Activated CD4-positive, alpha-beta T cell treated with anti-CD3 and anti-CD28 coated beads, Interleukin-2, Interleukin-6, amounts not matched to agents 100 ng/mL and 50 ng/mL, durations not matched to agents 16 hours and 8 hours (primary cell): ENCODE data around the gene ZNF335.
"Not testable (repeated sequence)": the region's sequence is repeated elsewhere in the genome, so short reads cannot be mapped to it uniquely, and the experiment has no call there.

Experiments
- DNase-seq: peaks from one replicate; pipeline ENCODE4 v3.0.0-alpha.2; 2020

ZNF335 gene

DNA sequence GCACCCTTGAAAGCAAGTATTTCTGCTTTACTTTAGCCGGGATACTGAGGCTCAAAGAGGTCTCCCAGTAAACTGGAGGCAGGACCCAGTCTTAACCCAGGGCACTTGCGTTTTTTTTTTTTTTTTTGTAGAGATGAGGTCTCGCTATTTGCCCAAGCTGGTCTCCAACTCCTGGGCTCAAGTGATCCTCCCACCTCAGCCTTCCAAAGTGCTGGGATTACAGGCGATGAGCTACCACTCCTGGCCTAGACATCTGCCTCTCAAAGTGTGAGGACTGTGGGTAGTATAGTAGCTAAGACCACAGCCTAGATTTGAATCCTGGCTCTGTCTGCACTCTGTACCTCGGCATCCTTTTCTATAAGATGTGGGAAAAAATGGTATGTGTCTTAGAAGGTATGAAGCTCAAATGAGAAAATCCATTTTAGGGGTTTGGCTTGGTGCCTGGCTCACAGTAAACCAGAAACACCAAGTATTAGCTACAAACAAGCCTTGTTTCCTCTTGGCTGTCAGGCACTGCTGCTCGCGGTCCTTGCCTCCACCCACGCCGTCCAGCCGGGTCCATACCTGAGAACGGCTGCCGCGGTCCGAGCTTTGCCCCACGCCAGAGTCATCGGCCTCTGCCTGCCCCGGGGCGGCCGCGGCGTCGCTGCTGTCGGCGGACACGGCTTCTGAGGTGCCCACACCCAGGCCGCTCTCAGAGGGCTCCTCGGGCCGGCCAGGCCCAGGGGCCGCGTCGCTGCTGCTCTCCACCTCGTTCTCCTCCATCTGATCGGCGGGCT, 1.2 kb downstream of the ZNF335 start:
- peak; percentile 24 for DNase-seq

DNA sequence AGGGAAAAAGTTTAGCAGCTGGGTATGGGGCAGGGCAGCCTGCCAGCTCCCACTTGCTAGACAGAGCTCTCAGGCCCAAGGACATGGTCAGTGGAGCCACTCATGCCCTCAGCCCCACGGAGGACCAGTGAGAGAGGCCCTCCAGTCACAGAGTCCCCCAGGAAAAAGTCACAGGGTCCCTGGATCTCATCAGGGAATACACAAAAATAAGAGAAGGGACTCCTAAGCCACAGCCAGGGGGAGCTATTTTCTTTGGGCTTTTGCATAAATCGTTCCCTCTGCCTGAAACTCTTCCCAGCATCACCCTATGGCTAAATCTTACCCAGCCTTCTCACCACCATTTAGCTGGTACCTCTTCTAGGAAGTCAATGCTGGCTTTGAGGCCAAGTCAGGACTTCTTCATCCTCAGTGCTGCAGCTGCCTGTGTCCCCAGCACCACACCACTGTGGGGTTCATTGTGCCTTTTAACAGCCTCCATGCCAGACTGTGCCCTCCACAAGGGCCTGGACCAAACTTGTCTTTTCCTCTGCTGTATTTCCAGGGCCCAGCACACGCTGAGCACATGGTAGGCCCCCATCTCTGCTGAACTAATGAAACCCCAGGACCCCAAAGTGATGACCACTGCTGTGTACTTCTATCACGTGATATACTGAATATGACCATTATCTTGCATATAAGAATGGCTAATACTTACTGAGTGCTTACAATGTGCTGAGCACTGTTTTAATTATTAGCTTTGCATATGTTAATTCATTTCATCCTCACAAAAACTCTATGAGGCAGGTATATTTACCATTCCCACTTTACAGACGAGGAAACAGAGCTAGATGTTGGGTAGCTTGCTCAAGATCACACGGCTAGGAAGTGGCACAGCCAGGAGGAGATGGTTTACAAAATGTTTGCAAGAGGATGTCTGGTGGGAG, 2.0 kb downstream of the ZNF335 start:
- DNase-seq = peak; percentile 32

DNA sequence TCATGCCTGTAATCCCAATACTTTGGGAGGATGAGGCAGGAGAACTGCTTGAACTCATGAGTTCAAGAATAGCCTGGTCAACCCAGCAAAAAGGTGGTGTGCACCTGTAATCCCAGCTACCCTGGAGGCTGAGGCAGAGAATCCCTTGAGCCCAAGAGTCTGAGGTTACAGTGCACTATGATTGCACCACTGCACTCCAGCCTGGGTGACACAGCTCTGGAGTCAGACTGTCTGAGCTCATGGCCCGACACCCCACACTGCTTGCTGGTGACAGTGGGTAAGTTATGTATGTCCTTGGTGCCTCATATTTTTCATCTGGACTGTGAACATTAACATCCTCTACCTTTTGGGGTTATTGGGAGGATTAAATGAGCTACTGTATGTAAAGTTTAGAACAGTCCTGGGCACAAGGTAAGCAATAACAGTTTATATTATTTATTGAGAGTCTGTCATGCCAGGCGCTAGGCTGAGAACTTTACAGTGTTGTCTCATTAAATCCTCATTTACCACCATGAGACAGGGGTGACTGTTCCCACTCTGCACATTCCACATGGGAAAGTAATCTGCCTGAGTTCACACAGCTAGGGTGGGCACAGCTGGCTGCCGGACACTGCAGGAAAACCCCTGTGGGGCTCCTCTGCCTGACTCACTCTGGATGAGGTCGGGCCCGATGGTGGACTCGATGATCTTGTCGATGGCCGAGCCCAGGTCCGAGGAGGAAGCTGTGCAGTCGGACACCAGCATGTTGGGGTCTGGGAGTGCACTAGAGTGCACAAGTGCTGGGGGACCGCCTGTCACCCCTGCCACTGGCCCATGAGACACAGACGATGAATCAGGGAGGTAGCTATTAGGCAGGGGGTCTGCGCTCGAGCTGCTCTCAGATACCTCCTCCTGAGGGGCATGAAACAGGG, 2.9 kb downstream of the ZNF335 start:
- DNase-seq = no peak

DNA sequence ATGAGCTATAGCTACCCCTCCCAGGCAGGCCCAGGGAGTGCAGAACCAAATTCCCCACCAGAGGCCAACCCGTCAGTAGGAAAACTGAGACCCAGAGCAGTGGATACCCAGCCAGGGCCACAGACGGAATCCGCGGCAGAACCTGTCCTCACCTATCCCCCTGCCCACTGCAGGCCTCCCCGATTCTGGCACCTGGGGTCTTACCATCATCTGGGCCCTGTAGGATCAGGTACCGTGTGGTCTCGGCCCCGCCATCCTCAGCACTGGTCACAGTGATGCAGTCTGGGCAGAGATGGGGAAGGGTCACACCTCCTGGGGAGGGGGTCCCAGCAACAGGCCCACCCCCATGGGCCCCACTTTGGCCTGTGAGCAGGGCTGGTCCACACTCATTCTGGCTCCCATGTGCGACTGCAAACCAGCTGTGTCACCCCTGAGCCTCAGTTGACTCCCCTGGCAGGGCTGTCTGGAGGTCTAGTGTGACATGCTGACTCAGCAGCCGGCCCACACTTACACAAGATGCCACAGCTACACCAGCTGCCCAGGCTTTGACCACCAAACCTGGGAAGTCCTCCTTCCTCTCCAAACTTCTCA, 3.8 kb downstream of the ZNF335 start:
- DNase-seq = no peak

DNA sequence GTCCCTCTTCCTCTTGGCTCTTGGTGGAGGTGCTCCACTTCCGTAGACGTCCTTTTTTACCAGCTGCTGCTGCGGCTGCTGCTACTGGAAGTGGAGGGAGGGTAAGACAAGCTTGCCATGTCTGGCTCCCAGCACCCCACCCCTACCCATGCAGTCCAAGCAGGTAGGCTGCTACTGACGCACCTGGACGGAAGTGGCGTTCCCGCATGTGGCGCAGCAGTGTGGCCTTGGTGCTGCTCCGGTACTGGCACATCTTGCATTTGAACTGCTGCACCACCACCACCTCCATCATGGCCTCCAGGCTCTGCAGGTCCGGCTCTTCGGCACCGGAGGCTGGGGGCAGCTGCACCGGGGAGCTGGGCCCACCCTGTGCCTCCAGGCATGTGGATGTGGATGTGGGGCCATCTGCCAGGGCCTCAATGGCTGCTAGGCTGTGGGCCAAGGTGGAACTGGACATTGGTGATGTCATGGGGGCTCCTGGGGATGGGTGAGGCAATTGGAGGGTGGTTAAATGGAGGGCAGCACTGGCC, 4.4 kb downstream of the ZNF335 start:
- DNase-seq = no peak

DNA sequence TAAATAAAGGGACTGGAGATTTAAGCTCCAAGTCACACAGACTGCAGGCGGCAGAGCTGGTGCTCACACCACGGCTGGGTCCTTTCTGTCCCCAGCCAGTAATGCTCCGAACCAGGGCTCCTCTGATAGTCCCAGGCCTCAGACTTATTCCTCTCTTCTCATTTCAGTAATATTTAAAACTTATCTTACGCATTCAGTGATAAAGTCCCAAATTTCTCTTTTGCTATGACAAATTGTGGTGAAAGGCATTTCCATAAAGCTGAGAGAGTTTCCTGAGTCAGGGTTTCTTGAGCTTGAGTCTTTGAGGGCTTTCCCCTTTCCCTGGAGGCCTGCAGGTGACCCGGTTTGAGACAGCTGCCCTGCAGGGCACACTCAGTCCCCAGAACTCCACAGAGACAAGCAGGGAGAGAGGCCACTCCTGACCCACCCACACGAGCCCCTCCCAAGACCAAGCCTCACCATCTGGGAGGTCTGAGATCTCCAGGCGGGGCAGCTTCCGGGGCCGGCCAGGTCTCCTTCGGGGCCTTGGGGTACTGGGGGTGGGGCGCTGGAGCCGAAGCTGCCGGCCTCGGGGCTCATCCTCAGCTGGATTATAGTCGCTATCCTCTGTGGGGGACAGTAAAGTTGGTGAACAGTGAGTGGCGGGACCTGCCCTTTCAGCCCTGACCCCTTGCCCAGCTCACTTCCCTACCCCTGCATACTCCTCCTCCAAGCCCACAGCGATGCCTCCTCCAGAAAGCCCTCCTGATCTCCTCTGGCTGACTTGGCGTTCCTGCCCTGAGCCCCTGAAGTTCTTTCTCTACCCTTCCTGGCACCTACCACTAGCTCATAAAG, 6.6 kb downstream of the ZNF335 start:
- no peak for DNase-seq

DNA sequence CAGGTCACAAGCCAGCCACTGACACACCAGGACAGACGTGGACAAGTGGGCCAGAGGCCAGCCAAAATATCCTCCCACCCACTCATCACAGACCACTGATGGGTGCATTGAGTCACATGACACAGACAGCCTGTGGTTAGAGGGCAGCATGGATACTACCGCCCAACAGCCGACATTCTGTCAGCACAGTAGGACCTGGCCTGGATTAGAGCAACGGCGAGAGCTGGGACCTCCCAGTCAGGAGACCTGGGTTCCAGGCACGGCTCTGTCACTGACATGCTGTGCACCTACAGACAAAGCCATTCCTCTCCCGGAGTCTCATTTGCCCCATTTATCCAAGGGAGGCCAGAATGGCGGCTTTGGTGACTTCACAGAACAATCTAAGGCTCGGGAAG, 8.0 kb downstream of the ZNF335 start:
- no peak for DNase-seq

DNA sequence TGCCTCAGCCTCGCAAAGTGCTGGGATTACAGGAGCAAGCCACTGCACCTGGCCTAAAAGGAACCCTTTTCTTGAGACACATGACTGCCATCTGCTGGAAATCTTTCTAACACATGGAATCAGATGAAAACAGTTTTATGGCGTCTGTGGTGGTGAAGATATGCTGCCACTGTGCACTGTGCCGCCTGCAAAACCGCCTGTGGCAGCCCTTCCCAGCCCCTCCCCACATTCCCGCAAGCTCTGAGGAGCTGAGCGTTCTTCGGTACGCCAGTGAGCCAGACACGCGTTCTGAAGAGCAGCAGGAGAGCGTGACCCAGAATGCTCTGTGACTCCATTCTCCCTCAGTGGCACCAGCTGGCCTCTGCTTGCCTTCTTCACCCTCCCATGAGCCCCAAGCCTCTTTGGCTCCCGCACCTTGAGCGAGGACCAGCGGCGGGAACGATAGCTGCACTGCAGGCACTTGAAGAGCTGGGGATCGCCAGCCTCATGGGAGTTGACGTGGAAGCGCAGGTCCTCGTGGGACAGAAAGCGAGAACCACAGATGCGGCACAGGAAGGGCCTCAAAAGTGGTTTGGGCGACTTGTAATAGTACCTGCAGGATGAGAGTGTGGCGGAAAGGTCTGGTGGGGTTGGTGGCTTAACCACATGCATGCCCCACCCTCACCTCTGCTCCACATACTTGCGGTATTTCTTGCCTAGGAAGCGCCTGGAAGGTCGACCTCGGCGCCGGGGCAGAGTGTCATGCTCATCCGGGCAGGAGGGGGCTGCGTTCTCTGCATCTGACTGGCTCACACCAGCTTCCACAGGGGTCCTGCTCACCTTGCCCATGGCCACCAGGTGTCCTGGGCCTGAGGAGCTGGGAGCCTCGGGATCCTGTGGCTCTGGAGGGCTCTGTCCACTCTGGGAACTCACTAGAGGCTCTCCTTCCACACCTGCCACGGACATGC, 8.7 kb downstream of the ZNF335 start:
- peak; percentile 35 for DNase-seq

DNA sequence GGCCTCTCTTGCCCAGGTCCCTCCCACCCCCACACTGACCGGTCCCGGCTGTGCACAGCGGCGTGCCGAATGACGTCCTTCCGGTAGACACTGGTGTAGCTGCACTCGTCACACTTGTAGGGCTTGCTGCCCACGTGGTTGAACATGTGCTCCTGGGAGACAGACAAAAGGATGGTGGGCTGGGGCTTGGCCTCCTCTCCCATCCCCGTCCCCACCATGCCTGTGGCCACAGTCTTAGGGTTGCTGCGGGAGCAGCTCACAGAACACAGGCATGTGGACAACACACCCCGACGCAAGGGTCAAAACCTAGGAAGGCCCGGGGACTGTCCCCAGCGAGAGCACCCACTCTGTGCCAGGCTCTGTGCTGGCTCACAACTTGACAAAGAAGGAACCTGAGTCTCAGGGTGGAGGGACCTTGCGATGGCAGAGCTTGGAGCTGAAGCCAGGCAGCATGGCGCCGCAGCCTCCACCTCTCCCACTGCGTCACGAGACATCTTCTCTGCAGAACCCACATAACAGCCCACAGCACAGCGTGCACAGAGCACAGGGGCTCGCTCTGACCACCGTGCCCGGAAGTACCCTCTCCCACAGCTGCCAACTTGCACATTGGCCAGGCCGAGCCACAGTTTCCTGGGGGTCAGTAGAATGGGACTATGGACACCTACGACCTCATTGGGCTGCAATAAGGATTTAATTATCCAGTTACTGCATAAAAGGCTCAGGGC, 9.8 kb downstream of the ZNF335 start:
- DNase-seq = no peak

DNA sequence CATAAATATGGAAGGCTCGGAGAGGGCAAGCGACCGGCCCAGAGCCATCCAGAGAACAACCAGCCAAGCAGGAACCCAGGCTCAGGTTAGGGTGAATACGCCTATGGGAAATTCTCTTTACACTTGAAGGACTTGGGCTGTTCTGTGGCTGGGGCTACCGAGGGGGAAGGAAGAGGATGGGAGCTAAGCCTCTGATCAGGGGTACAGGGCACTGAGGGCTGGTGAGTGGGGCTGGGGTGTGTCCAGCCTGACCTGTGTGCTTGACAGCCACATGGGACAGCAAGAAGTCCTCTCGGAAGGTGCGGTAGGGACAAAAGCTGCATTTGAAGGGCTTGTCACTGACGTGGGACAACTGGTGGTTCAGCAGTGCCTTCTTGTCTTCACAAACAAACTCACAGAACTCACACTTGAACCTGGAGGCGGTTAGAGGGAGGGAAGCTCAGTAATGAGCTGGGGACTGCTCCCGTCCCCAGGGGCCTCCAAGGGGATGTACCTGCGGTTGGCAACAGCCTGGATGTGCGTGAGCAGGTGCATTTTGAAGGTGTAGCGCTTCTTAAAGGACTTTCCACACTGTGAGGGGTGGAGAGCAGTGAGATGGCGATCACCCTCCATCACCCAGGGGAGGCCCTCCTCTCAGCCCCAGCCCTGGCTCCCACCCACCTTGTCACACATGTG, 11.9 kb downstream of the ZNF335 start:
- no peak for DNase-seq

DNA sequence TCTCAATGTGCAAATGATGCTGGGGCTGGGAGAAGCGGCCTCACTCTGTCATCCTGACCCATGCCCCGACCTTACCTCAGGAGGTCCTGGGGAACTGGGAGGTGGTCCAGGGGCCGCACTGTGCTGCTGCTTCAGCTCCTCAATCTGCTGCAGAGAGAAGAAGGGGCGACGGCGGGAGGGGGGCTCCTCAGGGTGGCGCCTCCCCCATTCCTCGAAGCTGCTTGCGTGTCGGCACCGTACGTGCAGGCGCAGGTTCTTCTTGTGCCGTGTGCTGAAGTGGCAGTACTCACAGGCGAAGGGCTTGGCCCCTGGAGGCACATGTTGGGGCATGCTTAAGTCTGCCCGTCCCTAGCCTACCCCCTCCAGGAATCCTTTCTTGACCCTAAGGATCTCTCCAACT, 12.9 kb downstream of the ZNF335 start:
- no peak for DNase-seq

DNA sequence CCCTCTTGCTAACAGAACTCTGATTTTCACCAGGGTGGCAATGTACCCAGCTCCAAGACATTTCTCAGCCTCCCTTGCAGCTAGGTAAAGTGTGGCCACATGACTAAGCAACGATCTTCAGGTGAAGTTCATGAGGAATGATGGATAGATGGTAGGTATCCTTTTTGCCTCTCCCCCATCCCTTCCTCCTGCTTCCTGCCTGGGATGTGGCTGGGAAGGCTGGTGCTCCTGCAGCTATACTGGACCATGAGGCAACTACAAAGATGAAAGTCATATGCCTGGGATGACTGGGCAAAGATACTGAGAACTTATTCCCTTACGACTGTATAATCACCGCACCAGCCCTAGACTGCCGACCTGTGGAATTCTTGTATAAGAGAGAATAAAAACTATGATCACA, 13.4 kb downstream of the ZNF335 start:
- DNase-seq = no peak

DNA sequence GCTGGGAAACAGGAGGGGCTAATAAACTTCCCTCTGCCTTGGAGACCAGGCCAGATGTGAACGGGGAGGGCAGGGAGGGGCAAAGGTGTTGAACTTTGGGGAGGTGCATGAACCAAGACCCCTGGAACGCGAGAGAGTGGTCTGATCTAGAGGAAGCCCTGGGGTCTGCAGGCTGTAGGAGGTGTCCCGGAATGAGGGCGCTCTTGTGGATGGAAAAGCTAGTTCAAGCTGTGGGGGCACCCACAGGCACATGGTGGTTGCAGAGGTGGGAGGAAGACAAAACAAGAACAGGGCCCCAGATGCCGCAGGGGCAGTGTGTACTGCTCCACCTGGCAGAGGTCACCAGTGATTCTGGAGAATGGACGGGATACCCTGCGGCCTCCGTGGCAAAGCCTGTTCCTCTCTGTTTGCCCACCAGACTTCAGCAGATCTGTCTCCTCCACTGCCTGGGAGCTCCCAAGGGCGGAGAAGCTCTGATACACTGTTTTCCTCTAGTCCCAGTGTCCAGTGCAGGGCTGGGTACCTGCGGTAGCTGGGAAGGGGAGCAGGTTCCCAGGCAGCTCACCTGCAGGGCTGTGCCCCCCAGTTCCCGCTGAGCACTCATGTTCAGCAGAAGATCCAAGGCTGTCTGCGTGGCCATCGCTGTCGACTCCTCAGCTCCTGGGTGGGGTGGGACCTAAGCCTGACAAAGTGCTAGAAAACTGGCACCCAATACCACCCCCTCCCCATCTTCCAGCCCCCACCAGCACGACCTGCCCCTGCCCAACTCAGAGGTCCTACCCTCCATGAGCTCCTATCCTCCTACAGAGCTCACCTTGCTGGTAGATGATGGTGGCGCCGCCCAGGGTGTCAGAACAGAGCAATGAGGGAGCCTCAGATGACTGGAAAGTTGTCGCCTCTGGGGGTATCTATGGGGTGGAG, 14.7 kb downstream of the ZNF335 start:
- no peak for DNase-seq

DNA sequence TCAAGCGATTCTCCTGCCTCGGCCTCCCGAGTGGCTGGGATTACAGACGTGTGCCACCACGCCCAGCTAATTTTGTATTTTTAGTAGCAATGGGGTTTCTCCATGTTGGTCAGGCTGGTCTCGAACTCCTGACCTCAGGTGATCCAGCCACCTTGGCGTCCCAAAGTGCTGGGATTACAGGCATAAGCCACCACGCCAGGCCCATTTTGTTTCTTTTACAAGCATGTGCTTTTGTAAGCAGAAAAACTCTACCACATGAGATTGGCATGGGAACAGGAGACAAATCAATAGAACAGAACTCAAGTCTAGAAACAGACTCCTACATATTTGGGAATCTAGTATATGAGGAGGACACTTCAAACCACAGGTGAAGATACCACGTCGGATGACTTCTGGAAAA, 15.7 kb downstream of the ZNF335 start:
- DNase-seq = not testable (repeated sequence)

DNA sequence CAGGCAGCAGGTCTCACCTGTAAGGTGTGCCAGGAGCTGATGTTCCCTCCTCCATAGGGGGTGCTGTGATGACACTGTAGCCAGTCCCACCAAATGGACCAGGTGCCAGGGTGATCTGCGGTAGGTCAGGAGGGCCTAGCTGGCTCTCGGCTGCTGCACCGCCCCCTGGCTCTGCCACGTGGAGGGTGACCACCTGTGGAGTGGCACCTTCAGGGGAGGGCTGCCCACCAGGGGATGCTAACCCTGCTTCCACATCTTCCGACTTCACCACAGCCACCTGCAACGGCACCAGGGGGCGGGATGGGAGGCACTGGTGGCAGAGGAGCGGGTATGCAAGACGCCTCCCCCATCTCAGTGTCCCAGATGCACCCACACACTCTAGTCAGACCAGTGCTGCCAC, 18.3 kb downstream of the ZNF335 start:
- no peak for DNase-seq

DNA sequence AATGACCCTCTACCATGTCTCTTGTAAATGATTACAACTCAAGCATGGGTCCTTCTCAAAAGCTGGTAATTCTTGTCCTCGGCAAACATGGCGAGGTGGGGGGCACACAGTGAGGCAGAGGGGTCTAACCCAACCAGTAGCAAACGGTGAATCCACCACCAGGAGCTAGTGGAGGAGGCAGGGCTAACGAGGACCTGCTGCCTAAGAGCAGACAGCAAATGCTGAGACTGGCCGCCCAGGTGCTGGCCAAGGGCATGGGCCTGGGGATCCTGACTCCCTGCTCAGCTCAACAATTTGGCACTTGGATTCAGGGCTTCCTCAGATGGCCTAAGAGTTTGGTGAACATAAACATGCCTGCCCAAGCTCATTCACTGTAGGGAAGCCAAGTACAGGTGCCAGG, 19.1 kb downstream of the ZNF335 start:
- no peak for DNase-seq

DNA sequence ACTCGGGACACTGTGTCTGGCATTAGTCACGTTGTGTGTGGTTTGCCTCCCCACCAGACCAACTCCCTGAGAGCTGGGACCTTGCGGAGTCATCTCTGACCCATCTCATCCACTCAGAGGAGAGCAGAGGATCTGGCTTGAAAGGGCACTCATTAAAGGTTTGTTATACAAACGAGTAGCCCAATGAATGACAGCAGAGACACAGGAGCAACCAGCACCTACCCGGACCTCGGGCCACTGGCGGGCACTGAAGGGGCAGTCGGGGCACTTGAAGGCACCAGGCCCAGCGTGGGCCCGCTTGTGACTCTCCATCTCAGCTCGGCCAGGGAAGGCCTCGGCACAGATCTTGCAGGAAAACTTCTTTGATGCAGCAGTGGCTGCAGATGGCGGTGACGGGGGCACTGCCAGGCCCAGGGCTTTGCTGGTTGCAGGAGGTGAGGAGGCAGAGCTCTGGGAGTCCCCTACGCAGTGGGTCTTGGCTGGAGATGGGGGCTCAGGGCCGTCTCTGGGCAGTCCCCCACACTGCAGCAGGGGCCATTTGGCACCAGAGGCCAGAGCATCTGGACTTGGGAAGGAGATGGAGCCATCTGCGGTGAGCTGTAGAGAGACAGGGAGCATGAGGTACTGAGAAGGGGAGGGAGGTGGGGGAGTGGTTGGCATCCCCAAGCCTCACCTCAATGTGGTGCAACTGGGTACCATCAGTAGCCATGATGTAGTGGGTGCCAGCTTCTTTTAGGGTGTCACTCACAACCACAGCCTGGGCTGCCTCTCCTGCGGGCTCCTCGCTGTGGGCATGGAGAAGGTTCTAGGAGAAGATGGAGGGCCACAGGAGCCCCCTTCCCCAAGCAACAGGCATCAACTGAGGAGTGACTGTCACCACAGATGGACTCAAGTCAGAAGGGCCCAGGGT, 19.8 kb downstream of the ZNF335 start:
- DNase-seq = no peak
